Liver (tissue), 9 donors: ENCODE measurements around the gene SEMA4G. TPM values are rescaled to one million over a fixed set of nuclear protein-coding genes. Genes with fewer than 3 reads are reported as not detected.
A peak's percentile ranks its signal among the peaks of the same experiment; 100 is the strongest.

Experiments used
- DNase-seq: peaks from one replicate; pipeline ENCODE4 v3.0.0-alpha.2; 2017; ENCODE audit warnings: low spot score
- H3K27ac ChIP-seq, 2 donors: one replicate each; pipeline ENCODE4 v1.7.0; 2013; ENCODE audit warnings: inconsistent platforms in 2 of 2, low read length in 2 of 2, control low read depth in 1 of 2, low read depth in 1 of 2, mild to moderate bottlenecking in 1 of 2
- H3K27me3 ChIP-seq, 4 donors: one replicate each; pipeline versions ENCODE4 v1.6.1 to v1.7.0; 2013; ENCODE audit warnings: low read length in 3 of 4, inconsistent platforms in 1 of 4, mild to moderate bottlenecking in 1 of 4, moderate library complexity in 1 of 4; ENCODE audit not compliant: control insufficient read depth in 4 of 4, insufficient read depth in 4 of 4
- H3K36me3 ChIP-seq, 4 donors: one replicate each; pipeline versions ENCODE4 v1.6.1 to v1.7.0; 2013; ENCODE audit warnings: low read length in 3 of 4, mild to moderate bottlenecking in 3 of 4, low read depth in 1 of 4, moderate library complexity in 1 of 4; ENCODE audit not compliant: control insufficient read depth in 4 of 4, insufficient read depth in 3 of 4
- H3K4me1 ChIP-seq, 4 donors: one replicate each; pipeline versions ENCODE4 v1.6.1 to v1.7.0; 2013; ENCODE audit warnings: low read length in 3 of 4, mild to moderate bottlenecking in 3 of 4, moderate library complexity in 1 of 4; ENCODE audit not compliant: control insufficient read depth in 4 of 4, insufficient read depth in 4 of 4
- H3K4me3 ChIP-seq, 3 donors: one replicate each; pipeline versions ENCODE4 v1.6.1 to v1.7.0; 2013; ENCODE audit warnings: low read length in 3 of 3, control low read depth in 1 of 3, low read depth in 1 of 3, mild to moderate bottlenecking in 1 of 3
- H3K9ac ChIP-seq, 2 donors: one replicate each; pipeline ENCODE4 v1.7.0; 2013; ENCODE audit warnings: low read length in 2 of 2, mild to moderate bottlenecking in 2 of 2, moderate library complexity in 2 of 2, control low read depth in 1 of 2, low read depth in 1 of 2
- H3K9me3 ChIP-seq, 4 donors: one replicate each; pipeline versions ENCODE4 v1.6.1 to v1.7.0; 2013; ENCODE audit warnings: low read length in 3 of 4; ENCODE audit not compliant: control insufficient read depth in 4 of 4
- FOXA1 ChIP-seq: IDR thresholded peaks from 2 replicates; pipeline ENCODE4 v1.6.1; 2016; ENCODE audit warnings: antibody characterized with exemption
- GABPA ChIP-seq, 2 donors: IDR thresholded peaks in 1 of 2; conservative IDR thresholded peaks in 1 of 2; 2 replicates each; pipeline ENCODE4 v1.6.1; 2016; ENCODE audit warnings: antibody characterized with exemption in 2 of 2, mild to moderate bottlenecking in 1 of 2, moderate library complexity in 1 of 2
- HNF4A ChIP-seq, 2 donors: conservative IDR thresholded peaks; 2 replicates each; pipeline ENCODE4 v1.6.1; 2016; ENCODE audit warnings: antibody characterized with exemption in 2 of 2, mild to moderate bottlenecking in 2 of 2
- HNF4G ChIP-seq: IDR thresholded peaks from 2 replicates; pipeline ENCODE4 v1.6.1; 2016; ENCODE audit warnings: antibody characterized with exemption
- JUND ChIP-seq, 2 donors: IDR thresholded peaks; 2 replicates each; pipeline ENCODE4 v1.6.1; 2016; ENCODE audit warnings: antibody characterized with exemption in 2 of 2
- NR2F2 ChIP-seq: IDR thresholded peaks from 2 replicates; pipeline ENCODE4 v1.6.1; 2016; ENCODE audit warnings: antibody characterized with exemption
- RAD21 ChIP-seq, 2 donors: IDR thresholded peaks; 2 replicates each; pipeline ENCODE4 v1.6.1; 2016; ENCODE audit warnings: antibody characterized with exemption in 2 of 2, mild to moderate bottlenecking in 2 of 2
- RXRA ChIP-seq, 2 donors: IDR thresholded peaks; 2 replicates each; pipeline ENCODE4 v1.6.1; 2017 to 2018; ENCODE audit warnings: antibody characterized with exemption in 2 of 2, mild to moderate bottlenecking in 1 of 2
- SP1 ChIP-seq: IDR thresholded peaks from 2 replicates; pipeline ENCODE4 v1.6.1; 2018; ENCODE audit warnings: antibody characterized with exemption, mild to moderate bottlenecking
- WGBS: extraction: QIAGEN DNeasy Blood & Tissue Kit; methylation state at CpG from one replicate; pipeline ENCODE4 v1.1.7; 2013; 5-methylcytosine and 5-hydroxymethylcytosine counted together
- polyA plus RNA-seq, 2 donors: library from polyadenylated mRNA; stranded (reverse) in 1 of 2; unstranded in 1 of 2; fragments of 200-250 nt in 1 of 2; fragments of >200 nt in 1 of 2; fragmentation: Nextera tagmentation in 1 of 2; extraction: Ambion mirVana in 1 of 2; gene quantifications; one replicate each; pipeline versions ENCODE4 v1.2.1 to v1.2.3, GENCODE V29; 2013 to 2015
- total RNA-seq, 2 donors: library from RNA; depleted of rRNA; stranded (reverse); fragments of >200 nt; gene quantifications; one replicate each; pipeline ENCODE4 v1.2.3, GENCODE V29; 2014
- TF ChIP-seq, protein P1 (sequence below): IDR thresholded peaks from 2 replicates; pipeline ENCODE4 v1.6.1; 2016; ENCODE audit warnings: antibody characterized with exemption, mild to moderate bottlenecking
- TF ChIP-seq, protein P2 (sequence below): IDR thresholded peaks from 2 replicates; pipeline ENCODE4 v1.6.1; 2016; ENCODE audit warnings: antibody characterized with exemption
- TF ChIP-seq, protein P3 (sequence below): IDR thresholded peaks from 2 replicates; pipeline ENCODE4 v1.6.1; 2016; ENCODE audit warnings: antibody characterized with exemption
- TF ChIP-seq, protein P4 (sequence below): fragments of 150-350 bp; IDR thresholded peaks from 2 replicates; pipeline ENCODE4 v1.5.1; 2017; ENCODE audit warnings: improper control_type of control experiment, low read depth, low read length; ENCODE audit not compliant: missing input control
- donor health status: healthy.
- donor health status: healthy.
- donor health status: healthy.
- donor health status: healthy.
- donor health status: healthy.

The SEMA4G gene
- total and polyA plus RNA-seq, 4 donors = 13.9 to 56.0 (median 30.2) TPM

DNA sequence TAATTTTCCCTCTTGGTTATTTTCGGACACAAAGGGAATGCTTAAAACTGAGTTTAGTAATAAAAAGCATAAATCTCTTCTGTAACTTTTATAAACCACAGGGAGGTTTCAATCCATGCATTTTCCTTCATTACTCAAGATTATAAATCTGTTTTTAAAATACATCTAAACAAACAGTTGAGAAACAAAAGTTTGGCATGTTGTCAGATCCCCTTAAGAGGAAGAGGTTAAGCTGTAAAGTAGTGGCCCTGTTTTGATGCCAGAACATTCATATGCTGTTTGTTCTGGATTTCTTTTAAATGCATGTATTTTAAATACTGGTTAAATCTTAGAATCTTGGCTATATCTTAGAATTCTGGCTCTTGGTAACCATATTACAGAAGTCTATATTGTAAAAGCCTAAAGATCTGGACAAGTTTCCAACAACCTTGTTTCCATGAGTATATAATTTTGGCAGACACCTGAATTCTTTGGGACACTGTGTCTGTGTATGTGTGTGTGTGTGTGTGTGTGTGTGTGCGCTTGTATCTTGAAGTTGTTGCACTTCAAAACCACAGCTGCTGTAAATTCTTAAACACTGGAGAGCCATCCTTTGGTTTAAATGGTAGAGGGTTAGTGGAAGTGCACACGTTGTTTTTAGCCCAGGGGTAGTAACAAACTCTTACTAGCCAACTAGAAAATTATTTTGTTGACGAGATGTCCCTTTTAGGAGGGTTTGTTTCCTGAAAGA lies 6.8 kb upstream of the SEMA4G start:
- DNase-seq = no peak
- Histone ChIP-seq H3K4me3 (no peak overlapping the region), H3K27me3 (no peaks in the 10 kb centered on the region), H3K9ac (no peak overlapping the region), H3K9me3 (no peaks in the 10 kb centered on the region), H3K4me1 (peaks cover 0 to 13% (median 7%) of the 10 kb centered on the region in 4 donors), H3K27ac (no peak overlapping the region), H3K36me3 (peaks cover under 1 to 37% (median 26%) of the 10 kb centered on the region in 4 donors)
- TF ChIP-seq RAD21 (IDR thresholded peaks at IDR 0.05) = no peak
- TF ChIP-seq, protein P1, sequence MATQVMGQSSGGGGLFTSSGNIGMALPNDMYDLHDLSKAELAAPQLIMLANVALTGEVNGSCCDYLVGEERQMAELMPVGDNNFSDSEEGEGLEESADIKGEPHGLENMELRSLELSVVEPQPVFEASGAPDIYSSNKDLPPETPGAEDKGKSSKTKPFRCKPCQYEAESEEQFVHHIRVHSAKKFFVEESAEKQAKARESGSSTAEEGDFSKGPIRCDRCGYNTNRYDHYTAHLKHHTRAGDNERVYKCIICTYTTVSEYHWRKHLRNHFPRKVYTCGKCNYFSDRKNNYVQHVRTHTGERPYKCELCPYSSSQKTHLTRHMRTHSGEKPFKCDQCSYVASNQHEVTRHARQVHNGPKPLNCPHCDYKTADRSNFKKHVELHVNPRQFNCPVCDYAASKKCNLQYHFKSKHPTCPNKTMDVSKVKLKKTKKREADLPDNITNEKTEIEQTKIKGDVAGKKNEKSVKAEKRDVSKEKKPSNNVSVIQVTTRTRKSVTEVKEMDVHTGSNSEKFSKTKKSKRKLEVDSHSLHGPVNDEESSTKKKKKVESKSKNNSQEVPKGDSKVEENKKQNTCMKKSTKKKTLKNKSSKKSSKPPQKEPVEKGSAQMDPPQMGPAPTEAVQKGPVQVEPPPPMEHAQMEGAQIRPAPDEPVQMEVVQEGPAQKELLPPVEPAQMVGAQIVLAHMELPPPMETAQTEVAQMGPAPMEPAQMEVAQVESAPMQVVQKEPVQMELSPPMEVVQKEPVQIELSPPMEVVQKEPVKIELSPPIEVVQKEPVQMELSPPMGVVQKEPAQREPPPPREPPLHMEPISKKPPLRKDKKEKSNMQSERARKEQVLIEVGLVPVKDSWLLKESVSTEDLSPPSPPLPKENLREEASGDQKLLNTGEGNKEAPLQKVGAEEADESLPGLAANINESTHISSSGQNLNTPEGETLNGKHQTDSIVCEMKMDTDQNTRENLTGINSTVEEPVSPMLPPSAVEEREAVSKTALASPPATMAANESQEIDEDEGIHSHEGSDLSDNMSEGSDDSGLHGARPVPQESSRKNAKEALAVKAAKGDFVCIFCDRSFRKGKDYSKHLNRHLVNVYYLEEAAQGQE = no peak
- TF ChIP-seq, protein P2, sequence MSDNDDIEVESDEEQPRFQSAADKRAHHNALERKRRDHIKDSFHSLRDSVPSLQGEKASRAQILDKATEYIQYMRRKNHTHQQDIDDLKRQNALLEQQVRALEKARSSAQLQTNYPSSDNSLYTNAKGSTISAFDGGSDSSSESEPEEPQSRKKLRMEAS = no peak
- TF ChIP-seq, protein P3, sequence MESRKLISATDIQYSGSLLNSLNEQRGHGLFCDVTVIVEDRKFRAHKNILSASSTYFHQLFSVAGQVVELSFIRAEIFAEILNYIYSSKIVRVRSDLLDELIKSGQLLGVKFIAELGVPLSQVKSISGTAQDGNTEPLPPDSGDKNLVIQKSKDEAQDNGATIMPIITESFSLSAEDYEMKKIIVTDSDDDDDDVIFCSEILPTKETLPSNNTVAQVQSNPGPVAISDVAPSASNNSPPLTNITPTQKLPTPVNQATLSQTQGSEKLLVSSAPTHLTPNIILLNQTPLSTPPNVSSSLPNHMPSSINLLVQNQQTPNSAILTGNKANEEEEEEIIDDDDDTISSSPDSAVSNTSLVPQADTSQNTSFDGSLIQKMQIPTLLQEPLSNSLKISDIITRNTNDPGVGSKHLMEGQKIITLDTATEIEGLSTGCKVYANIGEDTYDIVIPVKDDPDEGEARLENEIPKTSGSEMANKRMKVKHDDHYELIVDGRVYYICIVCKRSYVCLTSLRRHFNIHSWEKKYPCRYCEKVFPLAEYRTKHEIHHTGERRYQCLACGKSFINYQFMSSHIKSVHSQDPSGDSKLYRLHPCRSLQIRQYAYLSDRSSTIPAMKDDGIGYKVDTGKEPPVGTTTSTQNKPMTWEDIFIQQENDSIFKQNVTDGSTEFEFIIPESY = no peak
- TF ChIP-seq JUND (IDR thresholded peaks at IDR 0.05) = no peak
- TF ChIP-seq RXRA (IDR thresholded peaks at IDR 0.05) = no peak
- no peak for TF ChIP-seq FOXA1
- no peak for TF ChIP-seq SP1
- 79% methylated on average over 4 of the region's 4 CpGs for WGBS

DNA sequence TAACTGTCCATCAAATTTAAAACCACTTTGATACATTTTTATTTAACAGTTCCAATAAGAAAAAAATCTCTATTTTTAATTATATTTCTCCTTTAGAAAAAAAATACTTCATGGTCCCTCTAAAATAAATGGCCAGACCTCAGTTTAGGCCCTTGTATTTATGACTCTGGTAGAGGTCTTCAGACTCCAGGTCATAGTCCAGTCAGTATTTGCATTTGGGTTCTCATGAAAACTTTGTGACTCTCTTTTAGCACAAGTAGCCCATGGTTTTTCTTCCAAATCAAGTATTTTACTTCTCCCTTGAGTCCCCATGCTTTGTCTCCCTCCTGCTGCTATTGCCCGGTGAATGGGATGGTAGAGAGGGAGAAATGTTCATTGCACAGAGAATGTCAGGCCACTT lies 5.5 kb upstream of the SEMA4G start:
- no peak overlapping the region for H3K27ac ChIP-seq
- H3K9me3 ChIP-seq = no peaks in the 10 kb centered on the region
- no peaks in the 10 kb centered on the region for H3K27me3 ChIP-seq
- TF ChIP-seq JUND (IDR thresholded peaks at IDR 0.05) (no peak), SP1 (peak; percentile 15), HNF4A (conservative IDR thresholded peaks at IDR 0.05) (peak; percentile 75 to 91)
- peaks cover 4 to 22% (median 15%) of the 10 kb centered on the region in 4 donors for H3K4me1 ChIP-seq
- H3K9ac ChIP-seq = no peak overlapping the region
- 76% methylated on average over 1 of the region's 1 CpG for WGBS
- H3K36me3 ChIP-seq = peaks cover 0 to 25% (median 18%) of the 10 kb centered on the region in 4 donors
- DNase-seq = no peak
- H3K4me3 ChIP-seq = no peak overlapping the region

DNA sequence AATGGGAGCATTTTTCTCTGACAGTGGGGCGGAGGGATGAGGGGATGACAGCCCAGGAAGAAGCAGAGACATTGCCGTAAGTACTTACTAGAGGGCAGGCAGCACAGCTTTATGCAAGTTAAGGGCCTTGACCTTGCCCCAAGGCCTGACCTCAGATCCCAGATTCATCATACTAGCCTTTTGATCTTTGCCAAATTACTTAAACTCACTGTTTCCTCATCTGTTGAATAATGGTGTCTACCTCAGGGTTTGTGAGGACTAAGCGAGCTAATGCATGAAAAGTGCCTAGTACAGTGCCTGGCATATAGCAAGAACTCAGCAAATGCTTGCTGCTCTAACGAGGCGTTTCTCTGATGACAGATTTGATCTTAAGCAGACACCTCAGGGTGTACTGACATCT lies 3.5 kb upstream of the SEMA4G start:
- Histone ChIP-seq H3K27me3 (no peaks in the 10 kb centered on the region), H3K27ac (no peak overlapping the region), H3K4me1 (peaks cover 5 to 38% (median 24%) of the 10 kb centered on the region in 4 donors), H3K4me3 (no peak overlapping the region), H3K9me3 (no peaks in the 10 kb centered on the region), H3K9ac (no peak overlapping the region), H3K36me3 (peaks cover 0 to 10% (median 5%) of the 10 kb centered on the region in 4 donors)
- TF ChIP-seq, protein P4, sequence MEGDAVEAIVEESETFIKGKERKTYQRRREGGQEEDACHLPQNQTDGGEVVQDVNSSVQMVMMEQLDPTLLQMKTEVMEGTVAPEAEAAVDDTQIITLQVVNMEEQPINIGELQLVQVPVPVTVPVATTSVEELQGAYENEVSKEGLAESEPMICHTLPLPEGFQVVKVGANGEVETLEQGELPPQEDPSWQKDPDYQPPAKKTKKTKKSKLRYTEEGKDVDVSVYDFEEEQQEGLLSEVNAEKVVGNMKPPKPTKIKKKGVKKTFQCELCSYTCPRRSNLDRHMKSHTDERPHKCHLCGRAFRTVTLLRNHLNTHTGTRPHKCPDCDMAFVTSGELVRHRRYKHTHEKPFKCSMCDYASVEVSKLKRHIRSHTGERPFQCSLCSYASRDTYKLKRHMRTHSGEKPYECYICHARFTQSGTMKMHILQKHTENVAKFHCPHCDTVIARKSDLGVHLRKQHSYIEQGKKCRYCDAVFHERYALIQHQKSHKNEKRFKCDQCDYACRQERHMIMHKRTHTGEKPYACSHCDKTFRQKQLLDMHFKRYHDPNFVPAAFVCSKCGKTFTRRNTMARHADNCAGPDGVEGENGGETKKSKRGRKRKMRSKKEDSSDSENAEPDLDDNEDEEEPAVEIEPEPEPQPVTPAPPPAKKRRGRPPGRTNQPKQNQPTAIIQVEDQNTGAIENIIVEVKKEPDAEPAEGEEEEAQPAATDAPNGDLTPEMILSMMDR = no peak
- TF ChIP-seq GABPA (IDR thresholded peaks at IDR 0.05 in 1 of 2, conservative IDR thresholded peaks at IDR 0.05 in 1 of 2) (no peak), JUND (IDR thresholded peaks at IDR 0.05) (no peak), HNF4G (no peak), NR2F2 (no peak)
- TF ChIP-seq, protein P3 = no peak
- WGBS = 72% methylated on average over 5 of the region's 5 CpGs
- no peak for DNase-seq
